CD14-positive monocyte (primary cell): Measurements from ENCODE around the gene NPEPPS. TPM values are rescaled to one million over a fixed set of nuclear protein-coding genes. Genes with fewer than 3 reads are reported as not detected.
A peak's percentile ranks its signal among the peaks of the same experiment; 100 is the strongest.

ENCODE experiments used
- DNase-seq, 3 donors: peaks; one replicate each; pipeline ENCODE4 v3.0.0-alpha.2; 2011 to 2022
- H2AFZ ChIP-seq: 2 replicates; pipeline ENCODE4 v1.6.0; 2012; ENCODE audit warnings: mild to moderate bottlenecking, low read depth, low read length, inconsistent platforms; ENCODE audit not compliant: insufficient read depth, poor library complexity, severe bottlenecking
- H3K27ac ChIP-seq, 2 donors: 1 replicate in 1 of 2; 2 replicates in 1 of 2; pipeline ENCODE4 v1.5.1; 2012 to 2013; ENCODE audit warnings: low read length in 2 of 2, control low read depth in 1 of 2, inconsistent platforms in 1 of 2, low read depth in 1 of 2, mild to moderate bottlenecking in 1 of 2
- H3K27me3 ChIP-seq, 2 donors: one replicate each; pipeline versions ENCODE4 v1.6.0 to v1.6.1; 2011 to 2013; ENCODE audit warnings: low read length in 2 of 2; ENCODE audit not compliant: control insufficient read depth in 2 of 2, insufficient read depth in 2 of 2
- H3K36me3 ChIP-seq, 2 donors: replicated peaks in 1 of 2; 1 replicate in 1 of 2; 2 replicates in 1 of 2; pipeline versions ENCODE4 v1.5.1 to v1.6.1; 2012 to 2013; ENCODE audit warnings: low read length in 2 of 2, control low read depth in 1 of 2, inconsistent platforms in 1 of 2, mild to moderate bottlenecking in 1 of 2; ENCODE audit not compliant: insufficient read depth in 2 of 2, control insufficient read depth in 1 of 2
- H3K4me1 ChIP-seq, 2 donors: 1 replicate in 1 of 2; 2 replicates in 1 of 2; pipeline versions ENCODE4 v1.5.1 to v1.6.1; 2012 to 2013; ENCODE audit warnings: low read length in 2 of 2, control low read depth in 1 of 2, inconsistent platforms in 1 of 2, mild to moderate bottlenecking in 1 of 2, moderate library complexity in 1 of 2; ENCODE audit not compliant: insufficient read depth in 2 of 2, control insufficient read depth in 1 of 2
- H3K4me2 ChIP-seq: replicated peaks from 2 replicates; pipeline ENCODE3; 2012; ENCODE audit warnings: low read length, moderate library complexity, mild to moderate bottlenecking; ENCODE audit not compliant: poor library complexity, severe bottlenecking; ENCODE audit errors: extremely low read depth
- H3K4me3 ChIP-seq, 3 experiments: fragments of 200-600 bp in 1 of 3; sonication (generic) in 1 of 3; replicated peaks in 1 of 3; 1 replicate in 2 of 3; 2 replicates in 1 of 3; pipeline ENCODE4 v1.5.1; 2011 to 2013; ENCODE audit warnings: low read length in 3 of 3, mild to moderate bottlenecking in 3 of 3, control low read depth in 2 of 3, low read depth in 2 of 3, inconsistent platforms in 1 of 3, moderate library complexity in 1 of 3
- H3K79me2 ChIP-seq: 2 replicates; pipeline ENCODE4 v1.6.0; 2012; ENCODE audit warnings: mild to moderate bottlenecking, control low read depth, inconsistent platforms, low read length, moderate library complexity; ENCODE audit not compliant: insufficient read depth
- H3K9ac ChIP-seq: 2 replicates; pipeline ENCODE4 v1.6.0; 2017; ENCODE audit warnings: low read length, mild to moderate bottlenecking; ENCODE audit not compliant: insufficient read depth, poor library complexity, severe bottlenecking
- H3K9me3 ChIP-seq, 2 donors: replicated peaks in 1 of 2; 1 replicate in 1 of 2; 2 replicates in 1 of 2; pipeline versions ENCODE4 v1.5.1 to v1.6.1; 2012 to 2013; ENCODE audit warnings: low read length in 2 of 2, control low read depth in 1 of 2; ENCODE audit not compliant: control insufficient read depth in 1 of 2, insufficient read depth in 1 of 2
- H4K20me1 ChIP-seq: 2 replicates; pipeline ENCODE4 v1.6.0; 2012; ENCODE audit warnings: mild to moderate bottlenecking, low read length, control low read depth, moderate library complexity; ENCODE audit not compliant: insufficient read depth
- H3K27ac Mint-ChIP-seq, 7 donors: one replicate each; pipeline ENCODE4 v1.8.0; 2020; ENCODE audit warnings: mild to moderate bottlenecking in 7 of 7, mixed read lengths in 7 of 7, moderate library complexity in 6 of 7, inconsistent platforms in 2 of 7
- H3K27me3 Mint-ChIP-seq, 3 donors: one replicate each; pipeline ENCODE4 v1.8.0; 2021 to 2022; ENCODE audit warnings: low read depth in 3 of 3, mild to moderate bottlenecking in 3 of 3, mixed read lengths in 3 of 3, moderate library complexity in 3 of 3, inconsistent platforms in 1 of 3
- H3K36me3 Mint-ChIP-seq, 2 donors: one replicate each; pipeline ENCODE4 v1.8.0; 2020; ENCODE audit warnings: mixed read lengths in 2 of 2, inconsistent platforms in 1 of 2, mild to moderate bottlenecking in 1 of 2
- H3K4me1 Mint-ChIP-seq: one replicate; pipeline ENCODE4 v1.8.0; 2020; ENCODE audit warnings: mild to moderate bottlenecking, mixed read lengths
- H3K4me3 Mint-ChIP-seq, 2 donors: one replicate each; pipeline ENCODE4 v1.8.0; 2020; ENCODE audit warnings: mild to moderate bottlenecking in 2 of 2, mixed read lengths in 2 of 2, moderate library complexity in 1 of 2
- H3K9me3 Mint-ChIP-seq, 7 donors: one replicate each; pipeline ENCODE4 v1.8.0; 2020 to 2022; ENCODE audit warnings: mixed read lengths in 7 of 7, mild to moderate bottlenecking in 6 of 7, moderate library complexity in 6 of 7, inconsistent platforms in 2 of 7
- CTCF ChIP-seq: fragments of 200-600 bp; IDR thresholded peaks from one replicate; pipeline ENCODE4 v1.8.0; 2022; ENCODE audit warnings: antibody characterized with exemption, mild to moderate bottlenecking
- WGBS: methylation state at CpG from one replicate; pipeline ENCODE4 v1.1.5; 2013; ENCODE audit warnings: missing lambda C conversion rate; ENCODE audit not compliant: insufficient coverage; 5-methylcytosine and 5-hydroxymethylcytosine counted together
- intact Hi-C, 2 donors: fragments of 100-400 bp; cut with micrococcal nuclease; formaldehyde crosslinking; loops; one replicate each; pipeline versions ENCODE4 v1.15.0 to v1.15.1; 2023
- polyA plus RNA-seq, 3 donors: library from polyadenylated mRNA; depleted of rRNA in 1 of 3; unstranded in 2 of 3; stranded (reverse) in 1 of 3; fragments of 300-500 nt in 2 of 3; fragments of >200 nt in 1 of 3; fragmentation: Illumina TruSeq in 2 of 3; gene quantifications; 1 replicate in 2 of 3; 2 replicates in 1 of 3; pipeline ENCODE4 v1.2.3, GENCODE V29; 2012 to 2021

NPEPPS gene
- polyA plus RNA-seq, 3 donors: 38.3 to 80.1 (median 53.1) TPM

GRCh38 chr17:47603830-47604597 lies 73.1 kb downstream of the NPEPPS start:
- H3K79me2 ChIP-seq: no peaks in the 10 kb centered on the region
- no peak for DNase-seq
- WGBS: 100% methylated on average over 3 of the region's 4 CpGs
- no peaks in the 10 kb centered on the region for H3K27me3 Mint-ChIP-seq
- H3K27ac Mint-ChIP-seq: peak overlapping the region in 1 of 7 donors; percentile 27
- no peak overlapping the region for H3K9ac ChIP-seq
- H3K36me3 Mint-ChIP-seq: peaks cover 73 to 92% of the 10 kb centered on the region in 2 donors
- no peaks in the 10 kb centered on the region for H3K9me3 ChIP-seq
- intact Hi-C loops: no loop called here
- no peak overlapping the region for H3K4me3 Mint-ChIP-seq
- peak overlapping the region in 1 of 2 donors; percentile 14 for H3K27ac ChIP-seq
- no peak overlapping the region for H2AFZ ChIP-seq
- no peaks in the 10 kb centered on the region for H3K4me1 Mint-ChIP-seq
- no peaks in the 10 kb centered on the region for H4K20me1 ChIP-seq
- no peaks in the 10 kb centered on the region for H3K27me3 ChIP-seq
- H3K4me3 ChIP-seq: no peak overlapping the region
- H3K4me1 ChIP-seq: no peaks in the 10 kb centered on the region
- H3K4me2 ChIP-seq: no peak overlapping the region
- H3K36me3 ChIP-seq: peaks cover 76 to 97% of the 10 kb centered on the region in 2 donors
- no peak for TF ChIP-seq CTCF
- no peaks in the 10 kb centered on the region for H3K9me3 Mint-ChIP-seq

GRCh38 chr17:47604598-47604927 lies 73.7 kb downstream of the NPEPPS start:
- intact Hi-C loops: no loop called here
- Histone ChIP-seq H3K4me2 (no peak overlapping the region), H3K9me3 (no peaks in the 10 kb centered on the region), H3K27me3 (no peaks in the 10 kb centered on the region), H3K79me2 (no peaks in the 10 kb centered on the region), H3K27ac (no peak overlapping the region), H4K20me1 (no peaks in the 10 kb centered on the region), H3K4me3 (no peak overlapping the region), H3K9ac (no peak overlapping the region), H2AFZ (no peak overlapping the region), H3K36me3 (peaks cover 78 to 97% of the 10 kb centered on the region in 2 donors), H3K4me1 (no peaks in the 10 kb centered on the region)
- no peak for TF ChIP-seq CTCF
- Mint-ChIP-seq H3K27ac (no peak overlapping the region), H3K27me3 (no peaks in the 10 kb centered on the region), H3K4me3 (no peak overlapping the region), H3K4me1 (no peaks in the 10 kb centered on the region), H3K9me3 (no peaks in the 10 kb centered on the region), H3K36me3 (peaks cover 72 to 91% of the 10 kb centered on the region in 2 donors)
- DNase-seq: no peak
- WGBS: no CpG with 5 or more reads among the region's 1 CpG
